NAMALWA (cell line): Measurements from ENCODE around the gene CLDN8.

Experiments used
- DNase-seq: peaks from one replicate; pipeline ENCODE4 v3.0.0-alpha.2; 2015; ENCODE audit warnings: low spot score

Gene CLDN8

DNA sequence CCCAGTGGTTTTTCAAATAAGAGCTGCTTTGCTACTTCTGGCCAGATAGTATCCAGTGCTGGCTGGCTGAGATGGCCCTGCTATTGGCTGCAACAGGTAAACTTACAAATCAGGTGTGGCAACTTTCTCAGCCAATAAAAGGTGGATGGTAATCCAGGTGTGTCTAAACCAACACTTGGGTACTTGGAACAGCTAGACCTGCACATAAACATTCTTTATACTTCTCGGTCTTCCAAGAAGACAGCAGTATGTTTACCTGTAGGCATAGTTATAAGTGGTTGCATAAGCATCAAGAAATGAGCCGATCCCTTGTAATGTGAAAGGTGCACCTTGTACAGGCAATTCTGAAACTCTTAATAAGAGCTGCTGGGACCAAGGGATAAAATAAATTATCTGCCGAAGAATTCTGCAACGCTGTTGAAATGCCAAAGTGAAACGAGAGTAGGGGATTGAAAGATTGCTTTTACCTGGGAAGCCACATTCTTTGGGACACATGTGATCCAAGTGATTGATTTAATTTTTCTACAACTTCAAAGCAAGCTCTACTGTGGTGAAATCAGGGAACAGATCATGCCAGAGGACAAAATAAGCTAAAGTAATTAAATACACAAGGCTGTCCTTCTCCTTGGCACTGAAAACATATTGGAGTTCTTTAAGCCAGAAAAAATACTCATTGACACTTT is at the start of gene CLDN8:
Gene CLDN8 (minus strand): TSS at position 57 of the 683 bp plus-strand sequence. CDS start 172 bp downstream, outside the sequence.
- no peak for DNase-seq

DNA sequence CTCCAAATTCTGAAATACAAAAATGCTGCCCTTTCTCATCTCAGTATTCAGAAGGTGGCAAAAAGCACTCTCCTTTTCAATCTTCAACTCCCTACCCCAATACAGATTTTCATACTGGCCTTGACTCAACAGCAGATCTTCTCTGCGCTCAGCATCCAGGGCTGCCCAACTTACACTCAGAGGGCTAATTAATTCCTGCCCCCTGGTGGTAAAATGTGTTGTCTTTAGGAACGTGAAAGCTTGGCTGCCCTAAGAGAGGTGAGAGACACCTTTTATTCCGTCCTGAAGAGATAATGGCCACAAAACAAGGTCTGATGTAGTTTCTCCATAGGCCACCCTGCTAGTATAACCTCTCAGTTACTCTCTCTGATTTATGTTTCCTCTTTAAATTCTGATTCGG is 41.9 kb upstream of the CLDN8 start:
- DNase-seq = peak; percentile 54

DNA sequence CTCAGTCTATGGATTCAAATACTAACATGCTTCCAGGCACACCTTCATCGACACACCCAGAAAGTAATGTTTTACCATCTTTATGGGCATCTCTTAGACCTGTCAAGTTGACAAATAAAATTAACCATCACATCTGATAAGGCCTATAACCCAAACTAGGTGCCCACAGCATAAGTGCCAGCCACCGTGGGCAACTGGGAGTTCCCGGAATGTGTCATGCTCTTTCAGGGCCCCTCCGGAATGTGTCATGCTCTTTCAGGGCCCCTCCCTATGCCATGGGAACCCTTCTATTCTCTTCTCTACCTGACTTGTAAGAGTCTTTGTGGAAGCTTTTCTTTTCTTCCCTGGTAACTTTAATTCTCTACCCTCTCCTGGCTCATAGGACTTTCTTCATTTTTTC is 40.2 kb upstream of the CLDN8 start:
- DNase-seq = no peak

DNA sequence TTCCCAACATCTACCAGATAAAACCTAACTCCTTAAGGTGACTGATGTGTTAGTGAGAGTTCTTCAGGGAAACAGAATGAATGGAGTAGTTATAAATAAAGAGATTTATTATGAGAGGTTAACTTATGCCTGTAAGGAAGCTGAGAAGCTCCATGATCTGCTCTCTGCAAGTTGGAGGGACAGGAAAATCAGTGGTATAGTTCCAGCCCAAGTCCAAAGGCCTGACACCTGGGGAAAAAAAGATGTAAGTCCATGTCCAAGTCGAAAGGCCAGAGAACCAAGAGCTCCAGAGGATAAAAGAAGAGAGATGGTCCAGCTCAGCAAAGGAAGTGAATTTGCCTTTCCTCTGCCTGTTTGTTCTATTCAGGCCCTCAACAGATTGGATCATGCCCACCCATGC is 39.8 kb upstream of the CLDN8 start:
- DNase-seq = no peak

GRCh38 chr21:30251781-30252180 is 35.9 kb upstream of the CLDN8 start:
- DNase-seq = no peak

- no peak for DNase-seq
Measured at GRCh38 chr21:30249936-30250335, 34.0 kb upstream of the CLDN8 start.

- DNase-seq = no peak
Measured at GRCh38 chr21:30248844-30249243, 32.9 kb upstream of the CLDN8 start.

- no peak for DNase-seq
Measured at GRCh38 chr21:30245061-30245460, 29.2 kb upstream of the CLDN8 start.

DNA sequence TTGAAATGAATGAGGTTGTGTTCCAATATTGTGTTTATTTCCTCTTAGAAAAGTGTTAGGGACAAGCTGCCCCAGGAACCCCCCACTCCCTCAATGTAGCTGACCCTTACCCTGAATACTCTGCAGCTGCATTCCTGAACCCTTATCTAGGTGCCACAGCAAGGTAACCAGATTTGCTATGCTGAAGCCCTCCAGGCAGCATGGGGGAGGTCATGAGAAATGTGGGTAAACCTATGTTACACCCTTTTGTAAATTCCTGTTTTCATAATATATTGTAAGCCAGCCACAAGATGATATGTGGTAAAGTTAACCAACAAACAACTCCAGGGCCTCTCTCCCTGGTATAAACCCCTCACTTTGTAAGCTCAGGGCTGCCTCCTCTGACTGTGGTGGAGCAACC is 27.8 kb upstream of the CLDN8 start:
- DNase-seq = no peak

- no peak for DNase-seq
Measured at GRCh38 chr21:30240661-30241060, 24.8 kb upstream of the CLDN8 start.

DNA sequence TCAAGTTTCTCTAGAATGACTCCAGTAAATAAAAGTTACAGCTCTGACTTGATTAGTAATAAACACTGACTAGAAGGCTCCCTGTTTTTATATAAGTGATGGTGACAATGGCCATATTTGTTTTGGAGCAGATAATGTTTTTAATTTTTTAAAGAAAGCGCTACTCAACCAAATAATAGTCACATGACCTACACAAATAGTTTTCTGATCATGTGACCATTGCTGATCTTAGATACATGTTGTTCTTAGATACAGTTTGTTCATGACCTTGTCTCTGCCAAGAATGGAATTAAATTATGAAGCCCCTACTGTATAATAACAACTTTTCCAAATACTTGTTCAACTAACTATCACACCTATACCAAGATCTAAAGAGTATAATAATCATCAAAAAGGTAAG is 22.3 kb upstream of the CLDN8 start:
- DNase-seq = no peak

GRCh38 chr21:30234643-30235042 is 18.7 kb upstream of the CLDN8 start:
- no peak for DNase-seq

- no peak for DNase-seq
Measured at GRCh38 chr21:30234050-30234449, 18.2 kb upstream of the CLDN8 start.

DNA sequence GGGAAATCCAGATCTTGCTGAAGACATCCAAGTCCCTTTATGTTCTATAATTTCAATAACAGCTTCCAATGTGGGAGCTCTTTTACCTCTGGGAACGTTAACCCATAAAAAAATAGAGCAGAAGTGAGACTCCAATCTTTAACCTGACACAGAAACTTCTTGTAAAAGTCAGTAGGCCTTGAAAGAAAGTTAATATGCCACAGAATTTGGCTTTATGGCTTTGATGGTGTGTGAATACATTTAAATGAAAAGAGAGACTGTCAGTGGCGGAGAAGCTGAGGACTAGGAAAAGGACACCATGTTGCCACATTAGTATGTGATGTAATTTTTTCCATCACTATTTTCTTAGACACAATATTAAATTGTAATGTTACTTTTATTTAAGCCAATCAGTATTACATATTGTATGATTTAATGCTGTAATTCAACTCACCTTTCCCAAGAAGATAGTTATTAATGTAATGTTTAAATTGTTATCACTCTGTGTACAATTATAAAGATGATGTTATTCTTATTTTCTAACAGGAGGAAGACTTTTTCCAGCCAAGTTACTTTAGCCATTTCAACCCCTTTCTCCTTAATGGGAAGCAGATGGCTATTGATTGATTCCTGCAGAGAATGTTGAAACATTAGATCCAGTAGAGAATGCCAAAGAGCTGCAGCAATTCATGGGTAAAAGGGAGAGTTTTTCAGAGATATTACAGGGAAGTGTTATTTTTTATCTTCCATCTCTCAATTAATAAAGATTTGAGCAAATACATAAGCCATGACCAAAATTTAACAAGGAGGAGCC is 17.5 kb upstream of the CLDN8 start:
- DNase-seq = no peak

DNA sequence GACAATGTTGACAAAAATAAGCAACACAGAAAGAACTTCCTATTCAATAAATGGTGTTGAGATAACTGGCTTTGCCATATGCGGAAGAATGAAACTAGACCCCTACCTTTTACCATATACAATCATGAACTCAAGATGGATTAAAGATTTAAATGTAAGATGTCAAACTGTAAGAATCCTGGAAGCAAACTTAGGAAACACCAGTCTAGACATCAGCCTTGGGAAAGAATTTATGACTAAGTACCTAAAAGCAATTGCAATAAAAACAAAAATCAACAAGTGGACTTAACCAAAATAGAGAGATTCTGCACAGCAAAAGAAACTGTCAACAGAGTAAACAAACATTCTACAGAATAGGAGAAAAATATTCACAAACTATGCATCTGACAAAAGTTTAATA is 16.1 kb upstream of the CLDN8 start:
- DNase-seq = no peak

DNA sequence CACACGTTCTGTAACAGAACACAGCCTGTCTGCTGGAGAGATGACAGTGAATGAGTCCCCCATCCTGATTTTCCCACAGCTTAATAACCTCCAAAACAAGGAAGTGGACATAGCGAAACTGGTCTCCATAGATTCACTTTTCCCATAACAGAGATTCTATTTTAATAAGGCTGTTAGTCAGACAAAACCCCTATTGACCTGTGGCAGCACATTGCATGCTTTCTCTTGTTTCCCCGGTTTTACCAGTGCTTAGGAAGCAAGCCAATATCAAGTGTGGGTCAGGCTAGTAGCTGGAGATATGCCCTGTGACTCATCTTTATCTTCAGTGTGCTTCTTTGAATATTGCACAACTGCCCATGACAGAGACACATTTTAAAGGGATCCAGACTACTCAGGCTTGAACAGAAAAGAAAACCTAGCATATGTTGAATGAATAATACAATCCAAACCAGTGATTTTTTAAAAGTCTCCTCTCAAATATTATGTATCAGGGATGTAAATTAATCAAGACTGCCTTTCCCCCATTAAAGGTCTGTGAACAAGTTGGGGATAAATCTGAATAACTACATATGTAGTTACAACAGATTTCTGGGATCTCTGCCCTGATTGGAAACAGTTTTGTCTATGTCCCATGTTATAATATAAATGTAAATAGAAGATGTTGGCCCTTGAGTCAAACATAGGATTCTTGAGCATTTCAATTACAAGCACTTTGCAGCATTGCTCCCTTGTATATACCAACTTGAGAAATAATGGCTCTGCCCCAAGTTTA is 11.9 kb upstream of the CLDN8 start:
- no peak for DNase-seq

- DNase-seq = no peak
Measured at GRCh38 chr21:30227128-30227527, 11.2 kb upstream of the CLDN8 start.

- DNase-seq = no peak
Measured at GRCh38 chr21:30223596-30223995, 7.7 kb upstream of the CLDN8 start.

- DNase-seq = no peak
Measured at GRCh38 chr21:30222724-30223123, 6.8 kb upstream of the CLDN8 start.

DNA sequence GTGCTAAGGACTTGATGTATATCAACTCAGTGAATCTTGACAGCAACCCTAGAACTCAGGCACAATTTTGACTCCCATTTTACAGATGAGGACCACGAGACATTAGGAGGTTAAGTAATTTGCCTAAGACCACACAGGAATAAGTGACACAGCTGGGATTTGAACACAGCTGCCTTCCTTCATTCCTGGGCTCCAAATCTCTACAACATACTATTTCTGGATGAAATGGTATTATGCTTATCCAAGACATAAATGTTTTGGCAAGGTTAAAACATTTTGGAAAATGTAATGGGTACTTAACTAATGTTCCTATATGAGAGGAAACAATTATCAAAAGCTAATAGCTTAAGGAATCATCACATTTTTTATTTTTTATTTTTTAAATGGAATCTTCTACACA is 4.8 kb downstream of the CLDN8 start:
- DNase-seq = no peak

- no peak for DNase-seq
Measured at GRCh38 chr21:30209601-30210000, 6.3 kb downstream of the CLDN8 start.

DNA sequence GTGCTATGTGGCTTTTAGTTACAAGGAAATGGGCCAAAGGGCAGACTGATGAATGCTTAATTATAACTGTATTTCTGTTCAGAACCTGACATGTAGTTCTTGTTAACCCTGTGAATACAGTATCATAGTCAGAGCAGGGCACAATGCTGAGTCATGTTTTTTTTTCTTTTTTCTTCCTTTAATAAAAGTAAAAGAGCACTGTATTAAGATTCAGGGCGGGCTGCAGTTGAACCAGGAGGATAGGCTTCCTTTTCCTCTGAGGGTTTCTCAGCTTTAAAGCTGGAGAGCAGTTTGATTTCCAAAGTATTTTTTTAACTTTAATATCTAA is 8.7 kb downstream of the CLDN8 start:
- no peak for DNase-seq
